HG03097 (cell line): ENCODE results near the gene PRRT2.

ENCODE experiments used
- ATAC-seq: cut with Tn5 transposase; IDR thresholded peaks from one replicate; pipeline ENCODE4 v1.9.1; 2021; ENCODE audit not compliant: unreplicated experiment, low FRiP score

PRRT2 gene

GRCh38 chr16:29858974-29859373 is 47.0 kb downstream of the PRRT2 start:
- ATAC-seq, result no peak

GRCh38 chr16:29860218-29860617 is 48.2 kb downstream of the PRRT2 start:
- no peak for ATAC-seq

DNA sequence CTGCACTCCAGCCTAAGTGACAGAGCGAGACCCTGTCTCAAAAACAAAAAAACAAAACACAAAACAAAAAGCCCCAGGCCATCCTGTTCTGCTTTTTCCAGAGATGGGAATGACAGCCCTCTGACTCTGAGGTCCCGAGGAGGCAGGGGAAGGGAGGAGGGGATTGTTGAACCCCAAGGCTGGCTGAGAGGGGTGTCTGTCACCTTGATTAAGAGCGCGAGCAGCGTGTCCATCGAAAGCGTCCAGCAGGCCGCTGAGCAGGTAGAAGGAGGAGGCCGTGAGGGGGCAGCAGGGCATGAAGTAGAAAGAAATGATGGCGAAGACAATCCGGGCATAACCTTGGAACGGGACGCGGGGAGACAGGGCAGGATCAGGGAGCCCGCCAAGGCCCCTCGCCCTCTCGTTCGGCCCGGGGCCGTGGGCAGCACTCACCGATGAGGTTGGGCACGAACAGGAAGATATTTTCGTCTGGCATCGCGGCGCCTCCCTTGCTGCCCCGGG is 50.4 kb downstream of the PRRT2 start:
- ATAC-seq, result no peak

DNA sequence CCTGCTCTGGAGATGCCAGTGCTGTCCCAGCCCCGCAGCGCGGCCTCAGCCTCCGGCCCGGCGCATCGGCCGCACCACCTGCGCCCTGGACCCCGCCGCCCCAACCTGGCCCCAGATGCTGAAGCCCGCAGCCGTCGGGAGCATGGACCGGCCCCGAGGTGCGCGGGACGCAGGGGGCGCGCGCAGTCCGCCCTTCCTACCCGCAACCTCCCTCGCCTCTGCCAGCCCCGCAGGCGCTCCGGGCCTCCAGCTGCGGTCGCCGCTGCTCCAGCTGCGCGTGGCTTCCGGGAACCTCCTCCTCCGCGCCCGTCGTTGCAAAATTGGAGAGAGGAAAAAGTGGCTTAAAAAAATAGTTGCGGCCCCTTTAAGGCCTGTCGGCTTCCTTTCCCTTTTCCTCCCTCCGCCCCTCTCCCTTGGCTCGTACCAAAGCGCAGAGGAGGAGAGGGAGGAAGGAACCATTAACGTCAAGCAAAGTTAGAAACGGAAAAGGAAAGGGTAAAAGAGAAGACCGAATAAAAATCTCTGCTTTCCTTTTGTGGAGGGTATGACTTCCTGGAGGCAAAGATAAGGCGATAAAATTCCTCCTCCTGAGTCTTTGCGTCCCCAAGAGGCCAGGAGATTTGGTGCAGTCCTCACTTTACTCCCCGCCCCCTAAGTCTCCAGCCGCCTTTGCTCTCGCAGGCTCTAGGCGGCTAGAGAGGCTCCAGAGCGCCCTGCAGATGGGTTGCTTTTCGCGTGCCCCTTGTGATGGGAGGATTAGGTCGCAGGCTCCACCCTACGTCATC is 51.1 kb downstream of the PRRT2 start, which contains the start of gene CDIPT:
Gene CDIPT (minus strand): TSS at position 343 of the 785 bp plus-strand sequence. CDS start 369 bp downstream, outside the sequence.
- peak; percentile 94 for ATAC-seq

GRCh38 chr16:29863669-29863984 is 51.6 kb downstream of the PRRT2 start:
- ATAC-seq, result no peak

DNA sequence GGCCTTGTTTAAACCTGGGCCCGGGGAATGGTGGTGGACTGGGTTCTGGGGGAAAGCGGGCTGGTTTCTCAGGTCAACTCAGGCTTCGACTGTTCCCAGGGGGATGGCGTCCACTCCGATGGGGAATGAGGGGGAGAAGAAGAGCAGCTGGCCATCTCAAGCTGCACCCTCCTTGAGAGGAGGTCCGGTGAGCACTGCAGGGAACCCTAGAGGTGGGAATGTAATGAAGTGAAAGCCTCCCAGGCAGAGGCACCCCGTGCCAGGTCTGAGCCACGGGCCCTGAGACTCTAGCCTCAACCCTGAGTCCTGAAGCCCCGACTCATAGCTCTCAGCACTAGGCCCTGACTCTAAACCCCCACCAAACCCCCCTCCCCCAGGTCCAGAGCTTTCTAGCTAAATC is 52.2 kb downstream of the PRRT2 start:
- no peak for ATAC-seq
